MCF 10A (cell line): ENCODE results near the gene B4GALT1. TPM values are rescaled to one million over a fixed set of nuclear protein-coding genes. Genes with fewer than 3 reads are reported as not detected.
"Not testable (repeated sequence)": the region's sequence is repeated elsewhere in the genome, so short reads cannot be mapped to it uniquely, and the experiment has no call there.

Experiments used
- BruUV-seq: library from RNA; stranded (reverse); fragments of 400-500 nt; replicated peaks from 2 replicates; lab custom pipeline; 2021; lab: Mats Ljungman, UMichigan
- CTCF ChIA-PET: fragments of 300-600 bp; sonication (Branson Sonifier 250); formaldehyde crosslinking; extraction: SDS; loops from one replicate; lab custom pipeline; 2021; ENCODE audit warnings: antibody characterized with exemption, inconsistent platforms; lab: Yijun Ruan, JAX
- POLR2A ChIA-PET: fragments of 300-600, 350-650 bp; sonication (Branson Sonifier 250); formaldehyde crosslinking; extraction: SDS; loops from one replicate; lab custom pipeline; 2020; ENCODE audit warnings: antibody characterized with exemption, inconsistent platforms; lab: Yijun Ruan, JAX
- DNase-seq: peaks from one replicate; pipeline ENCODE4 v3.0.0-alpha.2; 2018; ENCODE audit not compliant: unreplicated experiment
- H3K27ac Mint-ChIP-seq: one replicate; pipeline ENCODE4 v1.8.0; 2022; ENCODE audit warnings: mild to moderate bottlenecking, low read depth, mixed read lengths; ENCODE audit not compliant: unreplicated experiment
- H3K27me3 Mint-ChIP-seq: one replicate; pipeline ENCODE4 v1.8.0; 2022; ENCODE audit warnings: mixed read lengths; ENCODE audit not compliant: insufficient read depth, unreplicated experiment
- H3K36me3 Mint-ChIP-seq: one replicate; pipeline ENCODE4 v1.8.0; 2022; ENCODE audit warnings: mild to moderate bottlenecking, moderate library complexity, mixed read lengths; ENCODE audit not compliant: insufficient read depth, unreplicated experiment
- H3K4me1 Mint-ChIP-seq: one replicate; pipeline ENCODE4 v1.8.0; 2022; ENCODE audit warnings: mixed read lengths; ENCODE audit not compliant: insufficient read depth, unreplicated experiment
- H3K4me3 Mint-ChIP-seq: one replicate; pipeline ENCODE4 v1.8.0; 2022; ENCODE audit warnings: mild to moderate bottlenecking, moderate library complexity, mixed read lengths; ENCODE audit not compliant: unreplicated experiment
- H3K9me3 Mint-ChIP-seq: one replicate; pipeline ENCODE4 v1.8.0; 2022; ENCODE audit warnings: mixed read lengths; ENCODE audit not compliant: unreplicated experiment
- CTCF ChIP-seq: fragments of 200-600 bp; IDR thresholded peaks from one replicate; pipeline ENCODE4 v1.8.0; 2022; ENCODE audit warnings: antibody characterized with exemption, mild to moderate bottlenecking; ENCODE audit not compliant: unreplicated experiment
- intact Hi-C: fragments of 100-400 bp; cut with micrococcal nuclease; formaldehyde crosslinking; loops from 2 replicates; pipeline ENCODE4 v1.14.1; 2022
- total RNA-seq: library from RNA; stranded (reverse); gene quantifications from 2 replicates; pipeline ENCODE4 v1.2.3, GENCODE V29; 2022

The B4GALT1 gene
- total RNA-seq, 1 experiment from 2014 or later, result 184 TPM

DNA sequence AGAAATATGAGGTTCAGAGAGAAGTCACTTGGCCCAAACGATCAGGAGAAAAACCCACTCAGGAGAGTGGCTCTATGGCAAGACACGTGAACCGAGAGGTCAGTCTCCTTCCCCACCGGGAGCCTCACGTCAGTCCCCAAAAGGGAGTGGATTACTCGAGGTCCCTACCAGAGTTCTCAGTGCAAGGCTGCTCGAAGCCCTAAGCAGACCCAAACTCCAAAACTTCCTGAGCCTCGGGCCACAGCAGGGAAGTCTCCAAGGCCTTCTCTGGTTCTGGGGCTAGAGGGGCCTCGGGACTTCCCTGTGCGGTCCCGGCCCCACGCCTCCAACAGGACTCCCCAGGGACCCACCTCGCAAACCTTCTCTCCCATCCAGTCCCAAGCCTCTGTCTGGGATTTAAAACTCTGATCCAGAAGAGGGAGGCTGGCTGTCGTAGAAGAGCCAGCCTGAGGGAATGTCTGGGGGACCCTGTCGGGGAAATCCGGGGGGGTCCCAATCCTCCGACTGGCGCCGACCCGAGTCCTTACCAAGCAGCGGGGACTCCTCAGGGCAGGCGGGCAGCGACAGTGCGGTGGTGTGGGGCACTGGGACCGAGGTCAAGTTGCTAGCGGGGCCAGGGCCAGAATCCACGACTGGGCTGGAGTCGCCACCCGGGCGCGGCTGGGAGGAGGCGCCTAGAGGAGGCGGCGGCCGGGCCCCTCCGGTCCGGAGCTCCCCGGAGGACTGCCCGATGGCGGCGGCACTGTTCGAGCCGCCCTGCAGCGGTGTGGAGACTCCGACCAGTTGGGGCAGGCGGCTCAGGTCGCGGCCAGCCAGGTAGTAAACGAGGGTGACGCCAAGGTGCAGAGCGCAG, 679 bp downstream of the B4GALT1 start:
- peaks cover 54% of the 10 kb centered on the region for H3K4me1 Mint-ChIP-seq
- H3K4me3 Mint-ChIP-seq, result peak overlapping the region; percentile 96
- H3K27me3 Mint-ChIP-seq, result no peaks in the 10 kb centered on the region
- intact Hi-C loops, result loop anchor here (2.0 kb wide), 2 partner anchors 34 to 50 kb away; no protein-coding TSS in a partner anchor
- no peaks in the 10 kb centered on the region for H3K9me3 Mint-ChIP-seq
- BruUV-seq, result no TSS peak
- ChIA-PET CTCF (interaction anchor here (0.6 to 1.6 kb wide), 6 partner anchors 9 to 1151 kb away, joined by 3 to 6 read pairs (median 4); no protein-coding TSS in a partner anchor), POLR2A (interaction anchor here (1.0 to 12.0 kb wide), 21 partner anchors 9 to 142 kb away, joined by 3 to 242 read pairs (median 7); partner anchors contain the start of genes BAG1, CHMP5, DNAJA1 and NFX1)
- H3K36me3 Mint-ChIP-seq, result peaks cover 27% of the 10 kb centered on the region
- no peak for TF ChIP-seq CTCF
- peak overlapping the region; percentile 89 for H3K27ac Mint-ChIP-seq
- DNase-seq, result peak; percentile 46

GRCh38 chr9:33165263-33166151, 1.6 kb downstream of the B4GALT1 start:
- no TSS peak for BruUV-seq
- intact Hi-C loops, result loop anchor here (2.0 kb wide), 3 partner anchors 33 to 59 kb away; no protein-coding TSS in a partner anchor
- H3K27me3 Mint-ChIP-seq, result no peaks in the 10 kb centered on the region
- H3K4me3 Mint-ChIP-seq, result peak overlapping the region; percentile 96
- TF ChIP-seq CTCF, result no peak
- peak; percentile 96 for DNase-seq
- POLR2A ChIA-PET, result interaction anchor here (0.6 to 12.0 kb wide), 20 partner anchors 8 to 141 kb away, joined by 3 to 242 read pairs (median 4); partner anchors contain the start of genes BAG1, CHMP5, DNAJA1 and NFX1
- CTCF ChIA-PET, result interaction anchor here (0.6 to 1.5 kb wide), 3 partner anchors 33 to 1152 kb away, joined by 4 to 6 read pairs (median 5); no protein-coding TSS in a partner anchor
- H3K27ac Mint-ChIP-seq, result peak overlapping the region; percentile 89
- H3K36me3 Mint-ChIP-seq, result peaks cover 27% of the 10 kb centered on the region
- no peaks in the 10 kb centered on the region for H3K9me3 Mint-ChIP-seq
- H3K4me1 Mint-ChIP-seq, result peaks cover 58% of the 10 kb centered on the region

DNA sequence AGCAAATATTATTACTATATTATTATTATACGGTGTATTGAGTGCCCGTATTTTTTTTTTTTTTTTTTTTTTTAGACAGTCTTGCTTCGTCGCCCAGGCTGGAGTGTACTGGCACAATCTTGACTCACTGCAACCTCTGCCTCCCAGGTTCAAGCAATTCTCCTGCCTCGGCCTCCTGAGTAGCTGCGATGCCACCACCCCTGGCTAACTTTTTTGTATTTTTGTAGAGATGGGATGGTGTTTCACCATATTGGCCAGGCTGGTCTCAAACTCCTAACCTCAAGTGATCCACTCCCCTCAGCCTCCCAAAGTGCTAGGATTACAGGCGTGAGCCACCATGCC, 2.2 kb downstream of the B4GALT1 start:
- POLR2A ChIA-PET, result interaction anchor here (0.7 to 12.0 kb wide), 8 partner anchors 8 to 99 kb away, joined by 3 to 242 read pairs (median 36); partner anchors contain the start of genes BAG1, CHMP5 and SMU1
- H3K27me3 Mint-ChIP-seq, CTCF ChIA-PET, DNase-seq, H3K9me3 Mint-ChIP-seq, BruUV-seq: not testable (repeated sequence)
- H3K36me3 Mint-ChIP-seq, result peaks cover 27% of the 10 kb centered on the region
- intact Hi-C loops, result loop anchor here (2.0 kb wide), 1 partner anchor 60 kb away; no protein-coding TSS in a partner anchor
- H3K27ac Mint-ChIP-seq, result peak overlapping the region; percentile 89
- H3K4me3 Mint-ChIP-seq, result peak overlapping the region; percentile 96
- H3K4me1 Mint-ChIP-seq, result peaks cover 55% of the 10 kb centered on the region

DNA sequence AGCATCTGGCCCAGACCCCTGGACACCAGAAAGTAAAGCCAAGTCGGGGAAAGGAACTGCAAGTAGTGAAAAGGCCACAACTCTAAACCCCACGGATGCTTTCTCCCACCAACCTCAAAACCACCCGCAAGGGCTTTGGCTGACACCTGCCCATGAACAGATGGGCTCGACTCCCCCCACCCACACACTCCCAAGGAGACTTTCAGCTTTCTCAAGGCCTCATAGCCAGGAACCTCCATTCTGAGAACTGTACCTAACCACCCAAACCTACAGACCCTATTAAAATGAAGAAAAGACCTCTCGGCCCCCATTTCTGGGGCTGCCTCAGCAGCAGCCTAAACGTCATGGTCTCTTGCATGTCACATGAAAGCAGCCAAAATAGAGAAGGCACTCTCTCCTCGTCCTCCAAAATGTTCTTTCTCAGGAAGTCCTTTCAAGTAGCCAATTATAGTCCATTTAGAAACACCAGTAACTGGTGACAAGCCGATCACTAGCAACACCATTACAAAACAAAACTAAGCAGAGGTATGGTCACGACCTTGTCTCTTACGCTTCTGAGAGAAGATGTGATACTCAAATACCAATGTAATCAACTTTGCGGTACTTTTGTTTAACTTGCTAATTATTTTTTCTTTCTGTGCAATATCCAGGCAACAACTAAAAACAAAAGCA, 2.9 kb downstream of the B4GALT1 start:
- DNase-seq, result no peak
- Mint-ChIP-seq H3K36me3 (peaks cover 27% of the 10 kb centered on the region), H3K9me3 (no peaks in the 10 kb centered on the region), H3K27ac (peak overlapping the region; percentile 89), H3K27me3 (no peaks in the 10 kb centered on the region), H3K4me3 (peak overlapping the region; percentile 96), H3K4me1 (peaks cover 61% of the 10 kb centered on the region)
- ChIA-PET CTCF (interaction anchor here (1.6 kb wide), 1 partner anchor 68 kb away, joined by 3 read pairs; no protein-coding TSS in a partner anchor), POLR2A (interaction anchor here (0.6 to 12.0 kb wide), 16 partner anchors 8 to 1016 kb away, joined by 3 to 242 read pairs (median 48); partner anchors contain the start of genes BAG1, CHMP5, DNAJA1 and SMU1)
- no peak for TF ChIP-seq CTCF
- intact Hi-C loops, result loop anchor here (2.0 kb wide), 1 partner anchor 61 kb away; no protein-coding TSS in a partner anchor
- BruUV-seq, result no TSS peak
